Activated CD4-positive, alpha-beta memory T cell treated with anti-CD3 and anti-CD28 coated beads, Interleukin-2, amount 10 ng/mL, durations not matched to agents 7 days and 5 days (primary cell): ENCODE data around the gene ATPAF2. TPM values are rescaled to one million over a fixed set of nuclear protein-coding genes. Genes with fewer than 3 reads are reported as not detected.

Experiments used
- CTCF ChIA-PET: fragments of 350-600 bp; sonication (Branson Sonifier 250); formaldehyde crosslinking; loops from one replicate; lab custom pipeline; 2021; ENCODE audit warnings: antibody characterized with exemption, inconsistent platforms; lab: Charles Lee
- POLR2A ChIA-PET: fragments of 350-600 bp; sonication (Branson Sonifier 250); formaldehyde crosslinking; loops from one replicate; lab custom pipeline; 2021; ENCODE audit warnings: antibody characterized with exemption; lab: Charles Lee
- DNase-seq: peaks from one replicate; pipeline ENCODE4 v3.0.0-alpha.2; 2020
- H3K27ac Mint-ChIP-seq: one replicate; pipeline ENCODE4 v1.8.0; 2021; ENCODE audit warnings: mild to moderate bottlenecking, mixed read lengths
- H3K27me3 Mint-ChIP-seq: one replicate; pipeline ENCODE4 v1.8.0; 2021; ENCODE audit warnings: mixed read lengths
- H3K36me3 Mint-ChIP-seq: one replicate; pipeline ENCODE4 v1.8.0; 2021; ENCODE audit warnings: low read depth, mixed read lengths
- H3K4me1 Mint-ChIP-seq: one replicate; pipeline ENCODE4 v1.8.0; 2021; ENCODE audit warnings: mixed read lengths
- H3K4me3 Mint-ChIP-seq: one replicate; pipeline ENCODE4 v1.8.0; 2021; ENCODE audit warnings: mild to moderate bottlenecking, mixed read lengths
- H3K9me3 Mint-ChIP-seq: one replicate; pipeline ENCODE4 v1.8.0; 2021; ENCODE audit warnings: mixed read lengths
- total RNA-seq, 2 experiments: library from RNA; stranded (reverse); gene quantifications; one replicate each; pipeline ENCODE4 v1.2.3, GENCODE V29; 2021

Gene ATPAF2
- total RNA-seq, 2 experiments from 2014 or later, result 22.1 to 22.3 TPM

GRCh38 chr17:17972126-17972951 is 66.6 kb downstream of the ATPAF2 start, which contains the start of the genes DRC3 and TOM1L2:
Gene DRC3, plus strand, starts transcription at chr17:17972862. Its CDS starts 4,737 bp downstream, at chr17:17977599.
Gene TOM1L2, minus strand, starts transcription at chr17:17972400. Its CDS starts 87 bp downstream, at chr17:17972313.
- Mint-ChIP-seq H3K36me3 (peaks cover 2% of the 10 kb centered on the region), H3K27ac (peak within 1 kb of the TSS; percentile 83), H3K27me3 (no peaks in the 10 kb centered on the region), H3K4me3 (peak within 1 kb of the TSS; percentile 93), H3K9me3 (no peaks in the 10 kb centered on the region), H3K4me1 (peaks cover 42% of the 10 kb centered on the region)
- ChIA-PET POLR2A (interaction anchor here (0.7 to 5.1 kb wide), 16 partner anchors 9 to 211 kb away, joined by 3 to 102 read pairs (median 4); partner anchors contain the start of genes ALKBH5, ATPAF2 and SREBF1), CTCF (interaction anchor here (0.5 to 2.4 kb wide), 7 partner anchors 10 to 81 kb away, joined by 3 to 37 read pairs (median 6); no protein-coding TSS in a partner anchor)
- peak; percentile 100 for DNase-seq

DNA sequence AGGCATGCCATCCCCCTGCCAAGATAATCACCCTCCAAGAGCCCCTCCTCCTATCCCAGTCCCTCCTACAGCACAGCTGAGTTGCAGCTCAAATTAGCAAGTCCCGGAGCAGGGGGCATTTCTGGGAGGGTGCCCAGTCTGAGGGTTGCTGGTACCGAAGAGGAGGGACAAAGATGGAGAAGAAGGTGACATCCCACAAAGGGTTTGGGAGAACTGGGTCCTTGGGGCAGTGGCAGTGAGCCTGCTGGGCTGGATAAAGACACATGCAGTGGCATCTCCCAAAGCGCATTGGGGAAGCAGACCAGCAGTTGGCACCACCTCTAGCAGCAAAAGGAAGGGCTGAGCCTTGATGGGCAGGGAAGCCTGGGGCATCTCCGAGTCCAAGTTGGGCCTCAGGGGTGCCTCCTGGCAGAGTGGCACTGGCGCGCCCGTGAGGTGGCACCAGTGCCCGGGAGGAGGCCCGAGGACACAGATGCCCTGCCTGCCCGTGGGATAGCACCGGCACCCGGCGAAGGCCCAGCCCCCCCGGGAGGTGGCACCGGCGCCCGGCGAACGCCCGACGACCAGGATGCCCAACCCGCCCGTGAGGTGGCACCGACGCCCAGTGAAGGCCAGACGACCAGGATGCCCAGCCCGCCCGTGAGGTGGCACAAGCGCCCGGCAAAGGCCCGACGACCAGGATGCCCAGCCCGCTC is 67.4 kb downstream of the ATPAF2 start:
- POLR2A ChIA-PET, result interaction anchor here (0.8 to 5.1 kb wide), 10 partner anchors 9 to 212 kb away, joined by 3 to 102 read pairs (median 4); partner anchors contain the start of gene ALKBH5
- no peaks in the 10 kb centered on the region for H3K27me3 Mint-ChIP-seq
- H3K36me3 Mint-ChIP-seq, result peaks cover 2% of the 10 kb centered on the region
- DNase-seq, result no peak
- H3K4me3 Mint-ChIP-seq, result peak overlapping the region; percentile 79
- CTCF ChIA-PET, result interaction anchor here (0.5 to 2.4 kb wide), 5 partner anchors 11 to 81 kb away, joined by 3 to 37 read pairs (median 6); no protein-coding TSS in a partner anchor
- peaks cover 50% of the 10 kb centered on the region for H3K4me1 Mint-ChIP-seq
- no peaks in the 10 kb centered on the region for H3K9me3 Mint-ChIP-seq
- peak overlapping the region; percentile 35 for H3K27ac Mint-ChIP-seq

- ChIA-PET POLR2A (interaction anchor here (5.1 kb wide), 1 partner anchor 13 kb away, joined by 102 read pairs; no protein-coding TSS in a partner anchor), CTCF (interaction anchor here (0.6 kb wide), 1 partner anchor 62 kb away, joined by 4 read pairs; no protein-coding TSS in a partner anchor)
- Mint-ChIP-seq H3K27me3 (no peaks in the 10 kb centered on the region), H3K4me1 (peaks cover 56% of the 10 kb centered on the region), H3K4me3 (peak overlapping the region; percentile 79), H3K9me3 (no peaks in the 10 kb centered on the region), H3K36me3 (peaks cover 2% of the 10 kb centered on the region), H3K27ac (peak overlapping the region; percentile 52)
- DNase-seq, result no peak
Measured at GRCh38 chr17:17970699-17971430, 68.1 kb downstream of the ATPAF2 start.

Other genes with a start within 250 kb of the ATPAF2 start
- 100 to 1,000 TPM; 177 to 186 TPM for gene SREBF1, start 202.2 kb downstream of the ATPAF2 start, total RNA-seq
- 10 to 100 TPM; 29.3 to 30.3 TPM for gene TOM1L2, start 66.8 kb downstream of the ATPAF2 start, total RNA-seq
- gene DRC3, start 66.3 kb downstream of the ATPAF2 start, total RNA-seq, result not detected
- 10 to 100 TPM in 1 of 2 experiments, 1 to 10 TPM in 1; 9.3 to 10.2 TPM for gene GID4, start 240 bp upstream of the ATPAF2 start, total RNA-seq
- gene DRG2, start 48.8 kb upstream of the ATPAF2 start, total RNA-seq, result 10 to 100 TPM; 46.3 to 46.5 TPM
- gene MYO15A, start 69.6 kb upstream of the ATPAF2 start, total RNA-seq, result under 1 TPM; 0.30 to 0.60 TPM
- 100 to 1,000 TPM; 118 to 125 TPM for gene ALKBH5, start 144.7 kb upstream of the ATPAF2 start, total RNA-seq
- gene LLGL1, start 186.5 kb upstream of the ATPAF2 start, total RNA-seq, result 10 to 100 TPM; 22.8 to 22.9 TPM
- 100 to 1,000 TPM; 336 TPM for gene FLII, start 219.6 kb upstream of the ATPAF2 start, total RNA-seq
- gene MIEF2, start 221.5 kb upstream of the ATPAF2 start, total RNA-seq, result 10 to 100 TPM in 1 of 2 experiments, 1 to 10 TPM in 1; 9.2 to 10.9 TPM